CD8-positive, alpha-beta T cell (primary cell): ENCODE results near the gene SHANK2. TPM values are rescaled to one million over a fixed set of nuclear protein-coding genes. Genes with fewer than 3 reads are reported as not detected.

Source experiments
- total RNA-seq, 46 experiments: library from RNA in 2 of 46; stranded (reverse) in 2 of 46; gene quantifications; one replicate each; pipeline ENCODE4 v1.2.3 and lab custom pipeline; 2021 to 2026

The SHANK2 gene
- total RNA-seq, 2 experiments from 2014 or later: not detected

Other genes starting within 250 kb of the SHANK2 start
- gene DHCR7, start 195.8 kb upstream of the SHANK2 start, total RNA-seq: 10 to 100 TPM; 33.9 to 40.0 TPM
- 100 to 1,000 TPM; 120 TPM for gene NADSYN1, start 200.6 kb upstream of the SHANK2 start, total RNA-seq